H1 (cell line): ENCODE measurements around the gene C19orf85. TPM values are rescaled to one million over a fixed set of nuclear protein-coding genes. Genes with fewer than 3 reads are reported as not detected.

Source experiments
- CTCF ChIA-PET: fragments of 300-600 bp; sonication (Branson Sonifier 250); formaldehyde crosslinking; loops from one replicate; lab custom pipeline; 2021; ENCODE audit not compliant: partially characterized antibody; lab: Charles Lee
- POLR2A ChIA-PET: fragments of 300-600 bp; sonication (Branson Sonifier 250); formaldehyde crosslinking; loops from one replicate; lab custom pipeline; 2021; ENCODE audit warnings: inconsistent platforms; ENCODE audit not compliant: partially characterized antibody; lab: Charles Lee
- DNase-seq, 2 experiments: peaks; one replicate each; pipeline versions ENCODE4 v3.0.0 to v3.0.0-alpha.2; 2010 to 2022; ENCODE audit warnings: low spot score in 2 of 2, low read depth in 1 of 2, mixed read lengths in 1 of 2
- FAIRE-seq: peaks from 2 replicates; lab custom pipeline; 2011; peaks lifted over from hg19 to GRCh38; lab: Jason Lieb, UNC
- H2AFZ ChIP-seq: 2 replicates; pipeline ENCODE4 v1.8.1; 2012; ENCODE audit warnings: low read length, inconsistent platforms
- H2AK5ac ChIP-seq: 2 replicates; pipeline ENCODE4 v1.6.1; 2013; ENCODE audit warnings: low read depth, low read length
- H2BK120ac ChIP-seq: replicated peaks from 2 replicates; pipeline ENCODE3; 2013; ENCODE audit warnings: low read depth, low read length, inconsistent platforms
- H2BK12ac ChIP-seq: 2 replicates; pipeline ENCODE4 v1.6.1; 2013; ENCODE audit warnings: low read depth, low read length
- H2BK15ac ChIP-seq: 2 replicates; pipeline ENCODE4 v1.6.1; 2013; ENCODE audit warnings: low read length
- H2BK20ac ChIP-seq: 2 replicates; pipeline ENCODE4 v1.6.1; 2013; ENCODE audit warnings: low read length
- H2BK5ac ChIP-seq: 2 replicates; pipeline ENCODE4 v1.6.1; 2013; ENCODE audit warnings: low read depth, low read length
- H3K14ac ChIP-seq: 2 replicates; pipeline ENCODE4 v1.6.1; 2013; ENCODE audit warnings: inconsistent platforms; ENCODE audit not compliant: insufficient read length
- H3K18ac ChIP-seq: 2 replicates; pipeline ENCODE4 v1.6.1; 2013; ENCODE audit warnings: low read length; ENCODE audit errors: extremely low read depth
- H3K23ac ChIP-seq: 2 replicates; pipeline ENCODE4 v1.6.1; 2013; ENCODE audit warnings: inconsistent platforms; ENCODE audit not compliant: insufficient read length
- H3K23me2 ChIP-seq: 2 replicates; pipeline ENCODE4 v1.6.1; 2013; ENCODE audit warnings: low read depth, low read length
- H3K27ac ChIP-seq: 2 replicates; pipeline ENCODE4 v1.6.1; 2011; ENCODE audit warnings: low read depth, low read length, inconsistent platforms
- H3K27me3 ChIP-seq, 4 experiments: replicated peaks in 1 of 4; 1 replicate in 1 of 4; 2 replicates in 3 of 4; pipeline versions ENCODE4 v1.6.1 to v1.8.1; 2011 to 2013; ENCODE audit warnings: low read length in 3 of 4, mild to moderate bottlenecking in 3 of 4, inconsistent platforms in 2 of 4, mixed read lengths in 2 of 4, moderate library complexity in 1 of 4; ENCODE audit not compliant: control insufficient read depth in 3 of 4, insufficient read depth in 3 of 4; ENCODE audit errors: extremely low read depth in 1 of 4
- H3K36me3 ChIP-seq, 4 experiments: 2 replicates each; pipeline versions ENCODE4 v1.6.1 to v1.8.1; 2011 to 2013; ENCODE audit warnings: mild to moderate bottlenecking in 4 of 4, low read length in 3 of 4, moderate library complexity in 2 of 4, control low read depth in 1 of 4, inconsistent platforms in 1 of 4; ENCODE audit not compliant: insufficient read depth in 4 of 4, control insufficient read depth in 2 of 4
- H3K4ac ChIP-seq: replicated peaks from 2 replicates; pipeline ENCODE3; 2013; ENCODE audit warnings: low read length, low read depth, mixed read lengths, inconsistent platforms; ENCODE audit not compliant: insufficient read length
- H3K4me1 ChIP-seq, 4 experiments: replicated peaks in 1 of 4; 1 replicate in 1 of 4; 2 replicates in 3 of 4; pipeline versions ENCODE4 v1.6.1 to v1.8.1; 2011 to 2013; ENCODE audit warnings: low read length in 3 of 4, inconsistent platforms in 2 of 4, mixed read lengths in 1 of 4; ENCODE audit not compliant: insufficient read depth in 4 of 4, control insufficient read depth in 3 of 4
- H3K4me2 ChIP-seq, 2 experiments: 2 replicates each; pipeline versions ENCODE4 v1.6.1 to v1.8.1; 2011 to 2013; ENCODE audit warnings: low read depth in 2 of 2, low read length in 2 of 2, control low read depth in 1 of 2, inconsistent platforms in 1 of 2, mild to moderate bottlenecking in 1 of 2; ENCODE audit not compliant: insufficient read depth in 1 of 2
- H3K4me3 ChIP-seq, 4 experiments: fragments of 200-600, 300-600 bp in 1 of 4; sonication (generic), shearing (Covaris generic), sonication (Bioruptor Twin) in 1 of 4; 2 replicates each; pipeline versions ENCODE4 v1.5.1 to v1.8.1; 2011 to 2016; ENCODE audit warnings: low read length in 4 of 4, low read depth in 3 of 4, control low read depth in 2 of 4, inconsistent platforms in 2 of 4, mild to moderate bottlenecking in 2 of 4, mixed read lengths in 1 of 4, moderate library complexity in 1 of 4; ENCODE audit not compliant: insufficient read depth in 2 of 4; ENCODE audit errors: extremely low read depth in 1 of 4
- H3K56ac ChIP-seq: replicated peaks from 2 replicates; pipeline ENCODE3; 2013; ENCODE audit warnings: low read depth, mild to moderate bottlenecking, mixed read lengths, low read length, inconsistent platforms; ENCODE audit not compliant: insufficient read length
- H3K79me1 ChIP-seq: 2 replicates; pipeline ENCODE4 v1.6.1; 2013; ENCODE audit warnings: low read depth, low read length, control low read depth
- H3K79me2 ChIP-seq, 2 experiments: 2 replicates each; pipeline versions ENCODE4 v1.6.1 to v1.8.1; 2012 to 2013; ENCODE audit warnings: low read length in 2 of 2, mild to moderate bottlenecking in 2 of 2, inconsistent platforms in 1 of 2; ENCODE audit not compliant: insufficient read depth in 2 of 2, control insufficient read depth in 1 of 2
- H3K9ac ChIP-seq, 4 experiments: replicated peaks in 1 of 4; 1 replicate in 1 of 4; 2 replicates in 3 of 4; pipeline versions ENCODE4 v1.6.1 to v1.8.1; 2011 to 2013; ENCODE audit warnings: low read depth in 3 of 4, low read length in 3 of 4, control low read depth in 2 of 4, mild to moderate bottlenecking in 2 of 4, moderate library complexity in 2 of 4, inconsistent platforms in 1 of 4; ENCODE audit errors: extremely low read depth in 1 of 4
- H3K9me3 ChIP-seq, 2 experiments: 2 replicates each; pipeline versions ENCODE4 v1.6.1 to v1.8.1; 2012 to 2013; ENCODE audit warnings: mild to moderate bottlenecking in 2 of 2, moderate library complexity in 2 of 2, control low read depth in 1 of 2, inconsistent platforms in 1 of 2, low read depth in 1 of 2, low read length in 1 of 2, mixed read lengths in 1 of 2; ENCODE audit not compliant: insufficient read depth in 2 of 2
- H4K20me1 ChIP-seq, 2 experiments: replicated peaks in 1 of 2; 2 replicates each; pipeline versions ENCODE3 to v1.8.1; 2011 to 2013; ENCODE audit warnings: inconsistent platforms in 2 of 2, low read length in 2 of 2, mild to moderate bottlenecking in 1 of 2; ENCODE audit not compliant: insufficient read depth in 2 of 2, control insufficient read depth in 1 of 2
- H4K5ac ChIP-seq: 2 replicates; pipeline ENCODE4 v1.6.1; 2013; ENCODE audit warnings: low read length, low read depth, mixed read lengths, inconsistent platforms; ENCODE audit not compliant: insufficient read length
- H4K8ac ChIP-seq: 2 replicates; pipeline ENCODE4 v1.8.0; 2013; ENCODE audit warnings: mild to moderate bottlenecking, moderate library complexity, low read length, inconsistent platforms; ENCODE audit not compliant: insufficient read depth; ENCODE audit errors: extremely low read depth
- H4K91ac ChIP-seq: replicated peaks from 2 replicates; pipeline ENCODE3; 2013; ENCODE audit warnings: low read length, mixed read lengths, inconsistent platforms; ENCODE audit not compliant: insufficient read length
- ASH2L ChIP-seq: fragments of 200-600, 300-600 bp; sonication (generic); IDR thresholded peaks from one replicate; pipeline ENCODE4 v1.7.1; 2017; ENCODE audit warnings: low read length
- CHD2 ChIP-seq: IDR thresholded peaks from 2 replicates; pipeline ENCODE4 v1.6.1; 2012; ENCODE audit warnings: low read length, improper control_type of control experiment
- CREB1 ChIP-seq: IDR thresholded peaks from 2 replicates; pipeline ENCODE4 v1.6.1; 2012; ENCODE audit warnings: inconsistent platforms
- CTCF ChIP-seq, 3 experiments: IDR thresholded peaks; 1 replicate in 2 of 3; 2 replicates in 1 of 3; pipeline versions ENCODE4 v1.5.1 to v1.6.1; 2011; ENCODE audit warnings: low read length in 3 of 3, mild to moderate bottlenecking in 3 of 3, inconsistent platforms in 2 of 3, low read depth in 1 of 3, moderate library complexity in 1 of 3; ENCODE audit not compliant: insufficient read depth in 1 of 3; ENCODE audit errors: control extremely low read depth in 1 of 3
- RFX5 ChIP-seq: IDR thresholded peaks from 2 replicates; pipeline ENCODE4 v1.6.1; 2011; ENCODE audit warnings: low read depth, low read length, improper control_type of control experiment, borderline replicate concordance
- SIRT6 ChIP-seq: IDR thresholded peaks from one replicate; pipeline ENCODE4 v1.7.1; 2012; ENCODE audit warnings: low read length, inconsistent platforms
- SIX5 ChIP-seq: IDR thresholded peaks from 2 replicates; pipeline ENCODE4 v1.6.1; 2011; ENCODE audit warnings: mild to moderate bottlenecking, low read depth, low read length
- SP1 ChIP-seq: IDR thresholded peaks from 2 replicates; pipeline ENCODE4 v1.6.1; 2011; ENCODE audit warnings: low read depth, low read length
- WGBS, 2 experiments: shearing (Covaris generic) in 1 of 2; methylation state at CpG; one replicate each; pipeline versions ENCODE4 v1.1.6 to v1.1.7; 2013 to 2015; ENCODE audit warnings: low lambda C conversion rate in 2 of 2, mixed read lengths in 2 of 2, inconsistent platforms in 1 of 2, low coverage in 1 of 2, missing lambda C conversion rate in 1 of 2; ENCODE audit not compliant: insufficient replicate concordance in 2 of 2, insufficient coverage in 1 of 2, insufficient read length in 1 of 2; ENCODE audit errors: extremely low coverage in 1 of 2, missing lambda C conversion rate in 1 of 2; 5-methylcytosine and 5-hydroxymethylcytosine counted together
- polyA plus RNA-seq, 7 experiments: library from polyadenylated mRNA; depleted of rRNA in 3 of 7; stranded (reverse) in 5 of 7; unstranded in 2 of 7; fragments of >200 nt in 5 of 7; fragments of 200-250 nt in 2 of 7; gene quantifications; 1 replicate in 5 of 7; 2 replicates in 1 of 7; 4 replicates in 1 of 7; pipeline versions ENCODE4 v1.2.1 to v1.2.3, GENCODE V29; 2011 to 2013; ENCODE audit warnings: missing spikeins in 2 of 7, mixed read lengths in 2 of 7
- total RNA-seq: library from RNA; stranded (reverse); fragmentation: NEBNext Ultra II Directional; extraction: Animal tissue kit (Norgen Biotek cat#: 25700); gene quantifications from 2 replicates; pipeline ENCODE4 v1.2.1, GENCODE V29; 2021
- TF ChIP-seq, protein P1 (sequence below): IDR thresholded peaks from 2 replicates; pipeline ENCODE4 v1.6.1; 2012; ENCODE audit warnings: inconsistent platforms

The C19orf85 gene
- total and polyA plus RNA-seq, 2 of the 8 experiments (the other 6 are each of a cell fraction or from before 2014, with no cell fraction given): 2.2 to 3.2 TPM

DNA sequence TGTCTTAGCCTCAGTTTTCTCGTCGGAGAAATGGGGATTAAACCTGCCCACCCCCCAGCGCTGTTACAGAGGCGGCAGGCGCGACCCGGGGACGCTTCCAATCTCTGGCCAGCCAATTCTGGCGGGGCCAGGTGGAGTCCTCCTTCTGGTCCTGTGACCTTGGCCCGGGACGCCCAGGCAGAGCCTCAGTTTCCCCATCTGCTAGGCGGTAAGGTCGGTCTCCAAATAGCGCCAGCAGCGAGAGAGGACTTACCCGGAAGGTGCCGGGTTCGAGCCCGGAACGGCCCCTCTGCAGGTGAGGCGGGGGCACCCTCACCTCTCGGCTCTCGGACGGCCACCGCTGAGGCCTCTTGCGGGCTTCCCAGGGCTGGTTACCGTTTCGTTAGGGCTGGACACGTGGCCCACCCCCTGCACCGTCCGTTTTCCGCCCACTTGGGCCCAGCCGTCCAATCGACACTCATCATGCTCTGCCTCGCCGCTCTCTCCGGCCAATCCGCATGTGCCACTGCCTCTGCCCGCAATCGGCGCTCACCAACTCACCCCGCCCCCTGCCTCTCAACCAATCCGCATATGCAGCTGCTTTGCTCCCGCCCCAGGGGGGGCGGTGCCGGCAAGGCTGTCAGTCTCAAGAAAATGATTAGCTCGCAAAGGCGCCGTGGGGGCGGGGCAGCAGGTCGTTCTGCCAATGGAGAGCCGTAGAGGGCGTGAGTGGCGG is 3.1 kb downstream of the C19orf85 start, which contains the start of gene ISOC2:
ISOC2 (minus strand) TSS at position 384 of the 715 bp plus-strand sequence. CDS start 5,156 bp downstream, outside the sequence.
- Histone ChIP-seq H3K23ac (no peak within 1 kb of the TSS), H3K9me3 (no peaks in the 10 kb centered on the region), H3K79me1 (peaks cover 13% of the 10 kb centered on the region), H2AFZ (no peak within 1 kb of the TSS), H2AK5ac (no peak within 1 kb of the TSS), H3K4me2 (peak within 1 kb of the TSS; percentile 61 to 64), H2BK120ac (no peak within 1 kb of the TSS), H3K14ac (no peak within 1 kb of the TSS), H2BK20ac (peak within 1 kb of the TSS; percentile 72; the same call in 1 of the 2 replicates), H2BK5ac (peak within 1 kb of the TSS; percentile 95; the same call in 1 of the 2 replicates), H3K36me3 (0 out of 8 replicates have a peak, but pooled peaks cover 0 to under 1% (median 0%) of the 10 kb centered on the region in 4 experiments), H3K27me3 (no peaks in the 10 kb centered on the region; a peak in 1 of 7 replicates), H3K56ac (no peak within 1 kb of the TSS), H4K5ac (peak within 1 kb of the TSS; percentile 73), H3K79me2 (peaks cover 0 to 13% of the 10 kb centered on the region in 2 experiments; a peak in 2 of 4 replicates), H3K18ac (peak within 1 kb of the TSS; percentile 78), H4K91ac (peak within 1 kb of the TSS; percentile 9), H4K20me1 (peaks cover 2 to 4% of the 10 kb centered on the region in 2 experiments), H3K4me3 (peak within 1 kb of the TSS; percentile 58 to 81 (median 74)), H3K4me1 (peaks cover 3 to 25% (median 16%) of the 10 kb centered on the region in 4 experiments), H4K8ac (peak within 1 kb of the TSS; percentile 22), H3K27ac (peak within 1 kb of the TSS; percentile 55; the same call in 1 of the 2 replicates), H2BK12ac (peak within 1 kb of the TSS; percentile 12; the same call in 1 of the 2 replicates), H2BK15ac (no peak within 1 kb of the TSS), H3K23me2 (peaks cover 1% of the 10 kb centered on the region; the same call in 1 of the 2 replicates), H3K4ac (peak within 1 kb of the TSS; percentile 40), H3K9ac (peak within 1 kb of the TSS in 3 of 4 experiments; percentile 59 to 86 (median 62); a peak in 6 of 7 replicates)
- FAIRE-seq (peak; percentile 84), DNase-seq (peak; percentile 100)
- POLR2A ChIA-PET: interaction anchor here (0.5 to 1.5 kb wide), 7 partner anchors 8 to 112 kb away, joined by 3 to 5 read pairs (median 3); partner anchors contain the start of genes UBE2S and ZNF628
- CTCF ChIA-PET: interaction anchor here (0.7 to 1.7 kb wide), 3 partner anchors 43 to 301 kb away, joined by 3 to 7 read pairs (median 3); no protein-coding TSS in a partner anchor
- WGBS, 2 experiments: 1% methylated on average over 49 of the region's 54 CpGs; no CpG with 5 or more reads in 1 of the 2 experiments
- TF ChIP-seq SIRT6 (no peak), CTCF (IDR thresholded peaks at IDR 0.05; ENCODE audit: control extremely low read depth in 1 of 3, insufficient read depth in 1 of 3, low read depth in 1 of 3, low read length in 3 of 3) (no peak), RFX5 (no peak), SIX5 (no peak), SP1 (peak; percentile 96), CHD2 (peak; percentile 85), ASH2L (peak; percentile 92), CREB1 (peak; percentile 72)
- TF ChIP-seq, protein P1, sequence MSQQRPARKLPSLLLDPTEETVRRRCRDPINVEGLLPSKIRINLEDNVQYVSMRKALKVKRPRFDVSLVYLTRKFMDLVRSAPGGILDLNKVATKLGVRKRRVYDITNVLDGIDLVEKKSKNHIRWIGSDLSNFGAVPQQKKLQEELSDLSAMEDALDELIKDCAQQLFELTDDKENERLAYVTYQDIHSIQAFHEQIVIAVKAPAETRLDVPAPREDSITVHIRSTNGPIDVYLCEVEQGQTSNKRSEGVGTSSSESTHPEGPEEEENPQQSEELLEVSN: peak; percentile 71
